Natural killer cell (primary cell): ENCODE data around the gene PRDM1. TPM values are rescaled to one million over a fixed set of nuclear protein-coding genes. Genes with fewer than 3 reads are reported as not detected.

Experiments
- ATAC-seq, 3 donors: fragments of 150-1000 bp in 2 of 3; fragments of 200-7000 bp in 1 of 3; cut with Tn5 transposase; 1 replicate in 1 of 3; 2 replicates in 2 of 3; pipeline ENCODE4 v1.10.0; 2021; ENCODE audit warnings: mild to moderate bottlenecking in 2 of 3, moderate library complexity in 2 of 3
- DNase-seq, 2 donors: peaks; one replicate each; pipeline versions ENCODE4 v3.0.0 to v3.0.0-alpha.2; 2013 to 2021; ENCODE audit warnings: mixed read lengths in 1 of 2
- H3K27ac ChIP-seq: one replicate; pipeline ENCODE4 v1.5.1; 2013; ENCODE audit warnings: mild to moderate bottlenecking, low read length
- H3K27me3 ChIP-seq: one replicate; pipeline ENCODE4 v1.6.1; 2013; ENCODE audit warnings: low read length; ENCODE audit not compliant: control insufficient read depth, insufficient read depth
- H3K36me3 ChIP-seq: one replicate; pipeline ENCODE4 v1.6.1; 2013; ENCODE audit warnings: low read length; ENCODE audit not compliant: control insufficient read depth, insufficient read depth
- H3K4me1 ChIP-seq: one replicate; pipeline ENCODE4 v1.6.1; 2013; ENCODE audit warnings: low read length; ENCODE audit not compliant: control insufficient read depth, insufficient read depth
- H3K4me3 ChIP-seq: one replicate; pipeline ENCODE4 v1.5.1; 2013; ENCODE audit warnings: low read length
- H3K9me3 ChIP-seq: one replicate; pipeline ENCODE4 v1.6.1; 2013; ENCODE audit warnings: low read length; ENCODE audit not compliant: control insufficient read depth, insufficient read depth
- H3K27ac Mint-ChIP-seq, 2 donors: one replicate each; pipeline ENCODE4 v1.8.0; 2022; ENCODE audit warnings: mild to moderate bottlenecking in 2 of 2, mixed read lengths in 2 of 2, moderate library complexity in 1 of 2
- H3K27me3 Mint-ChIP-seq, 2 donors: one replicate each; pipeline ENCODE4 v1.8.0; 2022; ENCODE audit warnings: low read depth in 2 of 2, mixed read lengths in 2 of 2
- H3K36me3 Mint-ChIP-seq: one replicate; pipeline ENCODE4 v1.8.0; 2022; ENCODE audit warnings: mixed read lengths
- H3K4me1 Mint-ChIP-seq, 2 donors: one replicate each; pipeline ENCODE4 v1.8.0; 2022; ENCODE audit warnings: mixed read lengths in 2 of 2
- H3K4me3 Mint-ChIP-seq: one replicate; pipeline ENCODE4 v1.8.0; 2022; ENCODE audit warnings: mild to moderate bottlenecking, moderate library complexity, mixed read lengths
- H3K9me3 Mint-ChIP-seq, 2 donors: one replicate each; pipeline ENCODE4 v1.8.0; 2022; ENCODE audit warnings: mixed read lengths in 2 of 2
- CTCF ChIP-seq: fragments of 200-600 bp; IDR thresholded peaks from one replicate; pipeline ENCODE4 v1.8.0; 2022; ENCODE audit warnings: antibody characterized with exemption
- WGBS: methylation state at CpG from one replicate; pipeline ENCODE4 v1.1.7; 2013; ENCODE audit warnings: missing lambda C conversion rate; ENCODE audit not compliant: insufficient coverage; 5-methylcytosine and 5-hydroxymethylcytosine counted together
- intact Hi-C: fragments of 100-400 bp; cut with micrococcal nuclease; formaldehyde crosslinking; loops from one replicate; pipeline ENCODE4 v1.14.2; 2022
- total RNA-seq, 4 donors: library from RNA; stranded (reverse); fragments of 120-200 nt in 1 of 4; gene quantifications; one replicate each; pipeline versions ENCODE4 v1.2.3 to v1.2.4, GENCODE V29; 2013 to 2022

The PRDM1 gene
- total RNA-seq, 3 donors from 2014 or later (not counting 1 experiment from before 2014, with no cell fraction given): 165 to 180 (median 177) TPM

GRCh38 chr6:106132153-106132698 is 46.1 kb downstream of the PRDM1 start:
- Histone ChIP-seq H3K4me3 (no peak overlapping the region), H3K36me3 (no peaks in the 10 kb centered on the region), H3K9me3 (no peaks in the 10 kb centered on the region), H3K4me1 (no peaks in the 10 kb centered on the region), H3K27me3 (no peaks in the 10 kb centered on the region), H3K27ac (no peak overlapping the region)
- ATAC-seq (no peak), DNase-seq (no peak)
- Mint-ChIP-seq H3K4me3 (no peak overlapping the region), H3K36me3 (no peaks in the 10 kb centered on the region), H3K4me1 (peaks cover 0 to 6% of the 10 kb centered on the region in 2 donors), H3K9me3 (no peaks in the 10 kb centered on the region), H3K27me3 (no peaks in the 10 kb centered on the region), H3K27ac (no peak overlapping the region)
- no peak for TF ChIP-seq CTCF
- 82% methylated on average over 10 of the region's 10 CpGs for WGBS
- intact Hi-C loops: no loop called here

GRCh38 chr6:106133040-106133439 is 46.9 kb downstream of the PRDM1 start:
- no peaks in the 10 kb centered on the region for H3K27me3 ChIP-seq
- DNase-seq (no peak), ATAC-seq (no peak)
- 100% methylated on average over 6 of the region's 6 CpGs for WGBS
- Mint-ChIP-seq H3K9me3 (no peaks in the 10 kb centered on the region), H3K27ac (no peak overlapping the region), H3K36me3 (no peaks in the 10 kb centered on the region), H3K27me3 (no peaks in the 10 kb centered on the region), H3K4me1 (peaks cover 0 to 10% of the 10 kb centered on the region in 2 donors), H3K4me3 (no peak overlapping the region)
- intact Hi-C loops: no loop called here
- no peak for TF ChIP-seq CTCF
- no peaks in the 10 kb centered on the region for H3K4me1 ChIP-seq
- no peak overlapping the region for H3K4me3 ChIP-seq
- H3K27ac ChIP-seq: no peak overlapping the region
- no peaks in the 10 kb centered on the region for H3K36me3 ChIP-seq
- H3K9me3 ChIP-seq: no peaks in the 10 kb centered on the region

GRCh38 chr6:106134087-106134770 is 48.1 kb downstream of the PRDM1 start:
- intact Hi-C loops: no loop called here
- H3K4me1 Mint-ChIP-seq: peaks cover 0 to 10% of the 10 kb centered on the region in 2 donors

More at GRCh38 chr6:106134087-106134770, 48.1 kb downstream of the PRDM1 start:
- H3K4me3 Mint-ChIP-seq: no peak overlapping the region
- no peak for ATAC-seq
- DNase-seq: no peak
- no peaks in the 10 kb centered on the region for H3K9me3 Mint-ChIP-seq
- Histone ChIP-seq H3K27me3 (no peaks in the 10 kb centered on the region), H3K4me1 (no peaks in the 10 kb centered on the region), H3K27ac (no peak overlapping the region), H3K9me3 (no peaks in the 10 kb centered on the region), H3K36me3 (no peaks in the 10 kb centered on the region), H3K4me3 (no peak overlapping the region)
- no peaks in the 10 kb centered on the region for H3K27me3 Mint-ChIP-seq
- peak overlapping the region in 1 of 2 donors; percentile 35 for H3K27ac Mint-ChIP-seq
- 91% methylated on average over 17 of the region's 17 CpGs for WGBS
- H3K36me3 Mint-ChIP-seq: no peaks in the 10 kb centered on the region
- no peak for TF ChIP-seq CTCF
